SU-DHL-6 (cell line): ENCODE measurements around the gene NELL1.

ENCODE experiments used
- H2AFZ ChIP-seq: fragments of 200-600 bp; sonication (generic); 2 replicates; pipeline ENCODE4 v1.6.1; 2014; ENCODE audit warnings: low read depth, mild to moderate bottlenecking, moderate library complexity, mixed read lengths, antibody characterized with exemption, low read length; ENCODE audit not compliant: severe bottlenecking
- H3F3A ChIP-seq: fragments of 200-600 bp; shearing (Covaris generic); 2 replicates; pipeline ENCODE4 v1.6.0; 2016; ENCODE audit warnings: antibody characterized with exemption, mild to moderate bottlenecking; ENCODE audit not compliant: insufficient read depth
- H3K27ac ChIP-seq: fragments of 200-600 bp; sonication (generic); 2 replicates; pipeline ENCODE4 v1.5.1; 2016; ENCODE audit warnings: low read depth, mild to moderate bottlenecking, low read length, moderate library complexity, mixed read lengths
- H3K27me3 ChIP-seq: fragments of 200-600 bp; sonication (generic), shearing (Covaris generic); 2 replicates; pipeline ENCODE4 v1.6.0; 2014; ENCODE audit warnings: mild to moderate bottlenecking, low read length
- H3K36me3 ChIP-seq: fragments of 200-600 bp; sonication (generic); 2 replicates; pipeline ENCODE4 v1.6.1; 2014; ENCODE audit warnings: mild to moderate bottlenecking, low read length, mixed read lengths
- H3K4me2 ChIP-seq: fragments of 300-600, 200-600 bp; shearing (Covaris generic), sonication (generic); 2 replicates; pipeline ENCODE4 v1.6.0; 2014; ENCODE audit warnings: low read length, low read depth, mild to moderate bottlenecking; ENCODE audit not compliant: poor library complexity, severe bottlenecking
- H3K4me3 ChIP-seq: fragments of 200-600 bp; sonication (generic); 2 replicates; pipeline ENCODE4 v1.5.1; 2014; ENCODE audit warnings: antibody characterized with exemption, low read length, mild to moderate bottlenecking, mixed read lengths; ENCODE audit not compliant: insufficient read depth, poor library complexity, severe bottlenecking
- H3K79me2 ChIP-seq: fragments of 200-600 bp; sonication (generic); 2 replicates; pipeline ENCODE4 v1.6.1; 2014; ENCODE audit warnings: mild to moderate bottlenecking, low read length, moderate library complexity; ENCODE audit not compliant: insufficient read depth
- H3K9ac ChIP-seq: fragments of 200-600 bp; sonication (generic); 2 replicates; pipeline ENCODE4 v1.7.0; 2014; ENCODE audit warnings: mild to moderate bottlenecking, low read length
- H3K9me2 ChIP-seq: fragments of 200-600 bp; sonication (generic); replicated peaks from 2 replicates; pipeline ENCODE4 v1.6.1; 2014; ENCODE audit warnings: low read length; ENCODE audit not compliant: insufficient read depth
- H3K9me3 ChIP-seq: fragments of 200-600 bp; sonication (generic); 2 replicates; pipeline ENCODE4 v1.6.1; 2014; ENCODE audit warnings: low read length, mixed read lengths; ENCODE audit not compliant: insufficient read depth
- H4K20me1 ChIP-seq: fragments of 200-600 bp; sonication (generic); 2 replicates; pipeline ENCODE4 v1.6.1; 2014; ENCODE audit warnings: low read depth, mild to moderate bottlenecking, antibody characterized with exemption, low read length, moderate library complexity, mixed read lengths
- EZH2phosphoT487 ChIP-seq: fragments of 200-600 bp; sonication (generic), shearing (Covaris generic); conservative IDR thresholded peaks from 2 replicates; pipeline ENCODE4 v1.6.1; 2018; ENCODE audit warnings: mild to moderate bottlenecking, antibody characterized with exemption, low read length, moderate library complexity, mixed read lengths
- TF ChIP-seq, protein P1 (sequence below): fragments of 200-600 bp; sonication (generic); IDR thresholded peaks from one replicate; pipeline ENCODE4 v1.5.1; 2017; ENCODE audit warnings: antibody characterized with exemption, mild to moderate bottlenecking, low read length, moderate library complexity; ENCODE audit not compliant: insufficient read depth, poor library complexity, severe bottlenecking

The NELL1 gene

GRCh38 chr11:21495879-21496278 lies 826.5 kb downstream of the NELL1 start:
- H3K4me2 ChIP-seq, result no peak overlapping the region
- no peak overlapping the region for H3K27ac ChIP-seq
- H3F3A ChIP-seq, result no peaks in the 10 kb centered on the region
- H3K9ac ChIP-seq, result no peak overlapping the region
- H2AFZ ChIP-seq, result no peak overlapping the region
- H3K4me3 ChIP-seq, result no peak overlapping the region
- H4K20me1 ChIP-seq, result no peaks in the 10 kb centered on the region
- no peaks in the 10 kb centered on the region for H3K79me2 ChIP-seq
- no peaks in the 10 kb centered on the region for H3K36me3 ChIP-seq
- H3K9me2 ChIP-seq, result no peaks in the 10 kb centered on the region
- H3K27me3 ChIP-seq, result no peaks in the 10 kb centered on the region
- no peak for TF ChIP-seq EZH2phosphoT487
- TF ChIP-seq, protein P1, sequence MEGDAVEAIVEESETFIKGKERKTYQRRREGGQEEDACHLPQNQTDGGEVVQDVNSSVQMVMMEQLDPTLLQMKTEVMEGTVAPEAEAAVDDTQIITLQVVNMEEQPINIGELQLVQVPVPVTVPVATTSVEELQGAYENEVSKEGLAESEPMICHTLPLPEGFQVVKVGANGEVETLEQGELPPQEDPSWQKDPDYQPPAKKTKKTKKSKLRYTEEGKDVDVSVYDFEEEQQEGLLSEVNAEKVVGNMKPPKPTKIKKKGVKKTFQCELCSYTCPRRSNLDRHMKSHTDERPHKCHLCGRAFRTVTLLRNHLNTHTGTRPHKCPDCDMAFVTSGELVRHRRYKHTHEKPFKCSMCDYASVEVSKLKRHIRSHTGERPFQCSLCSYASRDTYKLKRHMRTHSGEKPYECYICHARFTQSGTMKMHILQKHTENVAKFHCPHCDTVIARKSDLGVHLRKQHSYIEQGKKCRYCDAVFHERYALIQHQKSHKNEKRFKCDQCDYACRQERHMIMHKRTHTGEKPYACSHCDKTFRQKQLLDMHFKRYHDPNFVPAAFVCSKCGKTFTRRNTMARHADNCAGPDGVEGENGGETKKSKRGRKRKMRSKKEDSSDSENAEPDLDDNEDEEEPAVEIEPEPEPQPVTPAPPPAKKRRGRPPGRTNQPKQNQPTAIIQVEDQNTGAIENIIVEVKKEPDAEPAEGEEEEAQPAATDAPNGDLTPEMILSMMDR, result no peak
- no peaks in the 10 kb centered on the region for H3K9me3 ChIP-seq

DNA sequence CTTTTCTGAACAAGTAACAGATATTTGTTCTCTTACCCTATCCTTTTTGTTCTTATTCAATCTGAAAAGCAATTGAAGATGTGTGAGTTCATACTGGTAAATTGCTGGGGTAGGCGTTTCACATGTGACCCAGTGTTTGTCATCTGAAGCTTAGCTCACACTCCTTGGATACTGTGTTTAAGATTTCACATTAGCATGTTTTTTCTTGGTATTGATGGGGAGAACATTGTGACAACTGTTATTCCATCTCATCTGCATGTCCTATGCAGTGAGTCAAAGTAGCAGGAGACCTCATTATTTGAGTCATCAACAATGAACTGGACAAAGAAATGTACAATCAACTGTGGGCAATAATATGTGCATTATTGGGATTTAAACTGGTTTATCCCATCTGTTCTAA lies 831.9 kb downstream of the NELL1 start:
- H4K20me1 ChIP-seq, result no peaks in the 10 kb centered on the region
- H3K9ac ChIP-seq, result no peak overlapping the region
- no peak overlapping the region for H3K27ac ChIP-seq
- H3K4me3 ChIP-seq, result no peak overlapping the region
- no peaks in the 10 kb centered on the region for H3K36me3 ChIP-seq
- H3K79me2 ChIP-seq, result no peaks in the 10 kb centered on the region
- no peaks in the 10 kb centered on the region for H3F3A ChIP-seq
- no peaks in the 10 kb centered on the region for H3K9me3 ChIP-seq
- H3K9me2 ChIP-seq, result no peaks in the 10 kb centered on the region
- no peak overlapping the region for H3K4me2 ChIP-seq
- TF ChIP-seq, protein P1, result no peak
- no peak for TF ChIP-seq EZH2phosphoT487
- no peaks in the 10 kb centered on the region for H3K27me3 ChIP-seq
- no peak overlapping the region for H2AFZ ChIP-seq

DNA sequence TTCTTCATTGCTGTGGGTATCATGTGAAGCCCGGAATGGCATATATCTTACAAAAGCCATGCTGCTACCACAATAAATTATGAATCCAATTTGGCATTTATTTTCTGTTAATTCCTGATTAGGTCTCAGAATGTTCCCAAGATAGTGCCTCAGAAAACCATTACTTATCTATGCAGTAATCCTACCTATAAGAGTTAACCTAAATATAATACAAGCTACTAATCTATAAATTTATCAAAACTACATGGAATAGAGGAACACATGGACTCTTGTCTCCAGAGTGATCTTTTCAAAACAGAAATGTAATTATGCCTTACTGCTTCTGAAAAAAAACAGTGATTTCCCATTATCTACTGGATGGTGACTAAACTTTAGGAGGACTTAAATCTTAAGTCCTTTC lies 835.7 kb downstream of the NELL1 start:
- H2AFZ ChIP-seq, result no peak overlapping the region
- no peaks in the 10 kb centered on the region for H3K27me3 ChIP-seq
- no peaks in the 10 kb centered on the region for H3K36me3 ChIP-seq
- H3K9me3 ChIP-seq, result no peaks in the 10 kb centered on the region
- no peak overlapping the region for H3K9ac ChIP-seq
- no peaks in the 10 kb centered on the region for H4K20me1 ChIP-seq
- H3F3A ChIP-seq, result no peaks in the 10 kb centered on the region
- H3K4me3 ChIP-seq, result no peak overlapping the region
- no peak overlapping the region for H3K27ac ChIP-seq
- no peaks in the 10 kb centered on the region for H3K9me2 ChIP-seq
- no peaks in the 10 kb centered on the region for H3K79me2 ChIP-seq
- no peak overlapping the region for H3K4me2 ChIP-seq
- no peak for TF ChIP-seq EZH2phosphoT487
- TF ChIP-seq, protein P1, result no peak
